Measurements from ENCODE around the gene PTPRK.

Gene PTPRK

DNA sequence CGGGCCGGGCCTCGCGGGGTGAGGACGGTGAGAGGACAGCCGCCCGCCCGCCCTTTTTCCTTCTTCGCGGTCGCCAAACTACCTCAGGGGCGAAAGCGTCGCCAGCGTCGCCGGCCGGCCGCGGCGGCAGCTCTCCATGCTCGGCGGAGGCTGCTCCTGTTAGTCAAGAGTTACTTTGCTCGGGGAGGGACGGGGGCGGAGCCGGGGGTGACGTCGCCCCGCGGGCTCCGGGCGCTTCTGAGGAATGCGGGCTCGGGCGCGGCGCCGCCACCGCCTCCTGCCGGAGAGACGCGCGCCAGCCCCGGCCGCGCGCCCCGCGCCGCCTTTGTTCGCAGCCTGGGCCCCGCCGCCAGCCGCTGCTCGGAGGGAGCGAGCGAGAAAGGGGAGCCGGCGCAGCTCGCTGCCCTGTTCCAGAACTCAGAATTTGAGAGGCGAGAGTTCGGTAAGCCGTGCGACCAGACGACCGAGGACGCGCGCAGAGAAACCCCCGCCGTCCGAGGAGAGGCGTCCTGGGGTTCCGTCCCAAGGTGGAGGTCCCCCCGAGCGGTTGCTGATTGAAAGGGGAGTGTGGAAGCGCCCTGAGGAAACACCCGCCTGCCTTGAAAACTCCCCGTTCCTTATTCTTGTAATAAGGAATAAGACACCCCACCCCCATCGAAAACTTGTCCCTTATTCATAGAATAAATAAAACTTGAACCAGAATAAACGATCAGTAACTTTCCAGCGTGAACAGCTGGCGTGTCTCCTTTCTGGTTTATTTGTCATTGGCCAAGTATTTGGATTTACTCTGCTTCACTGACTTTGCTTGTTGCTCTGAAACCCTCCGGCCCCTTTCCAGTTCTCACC lies at the start of gene PTPRK:
PTPRK (minus strand) TSS at position 164 of the 846 bp plus-strand sequence. CDS start 241 bp downstream, outside the sequence.
- peak; percentile 38 for DNase-seq (ENCODE audit: low spot score)

DNA sequence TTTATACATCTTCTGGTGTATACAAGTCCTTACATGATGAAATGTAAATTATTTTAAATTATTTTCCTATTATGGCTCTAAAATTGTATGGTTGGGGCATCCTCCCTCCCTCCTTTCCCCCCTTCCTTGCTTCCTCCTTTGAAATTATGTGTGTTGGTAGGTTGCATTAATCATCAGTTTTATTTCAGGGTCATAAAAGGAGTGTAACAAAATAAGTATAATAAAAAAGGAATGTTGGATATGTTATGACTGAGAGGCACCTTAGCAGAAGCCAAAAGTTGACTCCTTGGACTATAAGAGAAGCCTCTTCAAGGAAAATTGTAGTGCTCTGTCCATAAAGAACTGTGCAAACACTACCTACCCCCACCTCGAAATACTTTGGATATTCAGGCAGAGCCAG lies 46.6 kb upstream of the PTPRK start:
- DNase-seq (ENCODE audit: low spot score) = no peak

DNA sequence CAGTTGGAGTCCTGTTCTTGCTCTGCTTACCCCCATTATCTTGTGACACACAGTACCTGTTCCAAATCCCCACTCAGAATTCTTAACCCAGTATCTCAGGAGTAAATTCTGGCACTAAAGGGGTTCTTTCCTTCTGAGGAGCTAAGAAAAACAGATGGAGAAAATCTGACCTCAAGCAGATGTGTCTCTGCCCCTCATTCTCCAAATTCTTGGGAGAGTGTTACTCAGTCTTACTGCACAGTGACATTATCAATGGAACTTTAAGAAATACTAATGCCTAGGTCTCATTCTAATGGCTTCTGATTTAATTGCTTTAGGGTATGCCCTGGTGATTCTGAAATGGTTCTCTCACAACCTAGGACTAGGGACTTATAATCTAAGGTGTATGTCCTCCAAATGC lies 40.6 kb upstream of the PTPRK start:
- no peak for DNase-seq (ENCODE audit: low spot score)

DNA sequence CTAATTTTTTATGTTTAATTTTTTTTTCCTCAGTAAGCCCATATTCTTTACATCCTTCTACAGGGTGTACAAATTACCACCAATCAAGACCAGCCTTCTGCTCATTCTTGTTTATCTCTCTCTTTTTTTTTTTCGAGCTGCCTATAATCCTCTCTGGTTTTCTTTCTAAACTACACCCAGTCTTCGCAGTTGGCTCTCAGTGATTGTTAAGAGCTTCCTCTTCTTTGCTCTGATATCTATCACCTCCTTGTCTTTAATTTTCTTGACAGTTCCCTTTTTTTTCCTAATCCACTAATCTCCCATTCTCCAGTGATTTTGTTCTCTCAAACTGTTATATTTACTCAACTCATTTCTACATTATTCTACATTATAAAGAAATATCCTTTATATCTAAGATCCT lies 38.5 kb upstream of the PTPRK start:
- DNase-seq (ENCODE audit: low spot score) = no peak

DNA sequence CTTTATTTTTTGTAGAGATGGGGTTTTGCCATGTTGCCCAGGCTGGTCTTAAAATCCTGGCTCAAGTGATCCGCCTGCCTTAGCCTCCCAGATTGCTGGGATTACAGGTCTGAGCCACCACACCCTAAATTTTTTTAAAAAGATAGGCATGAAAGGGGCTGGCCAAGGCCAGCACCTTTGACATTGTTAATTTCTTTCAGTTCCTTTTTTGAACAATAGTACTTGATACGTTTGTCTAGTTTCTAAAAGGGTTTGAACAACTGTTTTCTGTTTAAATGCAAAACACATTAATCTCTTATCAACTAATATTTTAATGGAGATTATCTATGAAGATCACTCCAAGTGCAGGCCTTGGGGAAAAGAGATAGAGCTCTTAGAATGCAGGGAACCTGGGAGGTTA lies 37.6 kb upstream of the PTPRK start:
- DNase-seq (ENCODE audit: low spot score) = no peak

DNA sequence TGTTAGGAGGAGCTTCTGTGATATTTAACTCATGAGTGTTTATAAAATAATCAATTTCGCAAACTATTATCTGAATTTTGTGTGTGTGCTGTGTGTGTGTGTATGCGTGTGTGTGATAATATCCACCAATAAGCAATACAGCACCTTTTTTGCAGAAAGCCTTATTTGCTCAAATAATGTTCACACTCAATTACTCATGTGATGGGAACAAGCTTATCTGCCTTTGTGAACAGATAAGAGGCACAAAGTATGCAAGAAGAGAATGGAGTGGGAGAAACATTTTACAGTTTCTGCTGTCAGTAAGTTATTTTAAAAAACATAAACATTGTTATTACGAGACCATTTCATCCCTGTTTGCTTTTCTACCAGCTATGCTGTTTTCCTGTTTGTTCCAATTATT lies 36.7 kb upstream of the PTPRK start:
- no peak for DNase-seq (ENCODE audit: low spot score)

DNA sequence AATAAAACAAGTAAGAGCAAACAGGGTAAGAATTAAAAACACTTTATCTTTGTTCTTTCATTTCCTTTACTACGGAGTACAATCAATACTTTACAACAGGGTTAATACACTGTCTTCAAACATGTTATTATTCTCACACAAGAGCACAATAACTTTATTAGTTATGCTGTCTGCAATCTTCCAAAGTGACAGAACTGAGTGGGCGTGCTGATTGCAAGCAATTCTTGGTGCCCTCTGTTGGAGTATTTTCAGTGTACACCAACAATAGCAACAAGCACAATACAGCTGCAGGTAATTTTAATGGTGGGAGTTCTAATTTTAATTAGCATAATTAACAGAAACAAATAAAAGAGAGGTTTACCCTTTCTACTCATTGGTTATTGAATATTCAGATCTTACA lies 33.9 kb upstream of the PTPRK start:
- no peak for DNase-seq (ENCODE audit: low spot score)

DNA sequence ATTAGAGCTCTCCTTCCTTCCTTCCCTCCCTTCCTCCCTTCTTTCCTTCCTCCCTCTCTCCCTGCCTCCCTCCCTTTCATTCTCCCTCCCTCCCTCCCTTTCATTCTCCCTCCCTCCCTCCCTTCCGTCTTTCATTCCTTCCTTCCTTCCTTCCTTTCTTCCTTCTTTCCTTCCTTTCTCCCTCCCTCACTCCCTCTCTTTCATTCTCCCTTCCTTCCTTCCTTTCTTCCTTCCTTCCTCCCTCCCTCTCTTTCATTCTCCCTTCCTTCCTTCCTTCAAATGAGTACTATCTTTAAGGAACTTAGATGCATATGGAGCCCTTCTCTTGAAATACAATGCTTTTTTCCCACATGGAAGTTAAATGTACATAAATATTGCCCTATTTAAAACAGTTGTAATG lies 20.9 kb upstream of the PTPRK start:
- DNase-seq (ENCODE audit: low spot score) = no peak

DNA sequence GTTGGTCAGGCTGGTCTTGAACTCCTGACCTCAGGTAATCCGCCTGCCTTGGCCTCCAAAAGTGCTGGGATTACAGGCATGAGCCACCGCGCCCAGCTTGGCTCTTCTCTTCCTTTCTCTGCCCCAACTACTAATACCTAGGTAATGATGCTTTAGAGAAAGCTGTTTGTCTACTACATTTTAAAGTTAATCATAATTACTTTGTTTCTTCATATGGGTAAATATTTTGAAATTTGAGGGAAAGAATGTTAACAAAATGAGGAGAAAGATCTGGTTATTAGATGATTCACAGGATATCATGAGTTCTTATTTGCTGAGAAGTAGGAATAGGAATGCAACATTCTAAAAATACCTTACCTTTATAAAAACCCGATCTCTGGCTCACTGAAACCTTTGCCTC lies 18.4 kb upstream of the PTPRK start:
- DNase-seq (ENCODE audit: low spot score) = no peak

DNA sequence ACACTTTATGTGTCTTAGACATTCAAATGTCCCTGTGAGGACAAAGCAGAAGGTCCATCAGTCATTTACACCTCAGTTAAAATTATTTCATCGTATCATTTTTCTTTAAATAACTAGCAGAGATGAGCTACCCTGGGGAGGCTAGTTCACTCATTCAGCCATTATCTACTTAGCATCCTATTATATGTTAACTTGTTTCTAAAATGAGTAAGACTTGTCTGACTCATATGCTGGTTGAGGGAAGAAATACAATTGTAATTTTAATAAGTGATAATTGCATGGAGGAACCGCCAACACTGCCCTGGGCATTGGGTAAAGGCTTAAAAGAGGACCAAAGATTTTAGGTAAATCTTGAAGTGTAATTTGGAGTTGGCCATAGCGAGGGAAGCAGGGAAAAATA lies 12.4 kb upstream of the PTPRK start:
- DNase-seq (ENCODE audit: low spot score) = no peak

DNA sequence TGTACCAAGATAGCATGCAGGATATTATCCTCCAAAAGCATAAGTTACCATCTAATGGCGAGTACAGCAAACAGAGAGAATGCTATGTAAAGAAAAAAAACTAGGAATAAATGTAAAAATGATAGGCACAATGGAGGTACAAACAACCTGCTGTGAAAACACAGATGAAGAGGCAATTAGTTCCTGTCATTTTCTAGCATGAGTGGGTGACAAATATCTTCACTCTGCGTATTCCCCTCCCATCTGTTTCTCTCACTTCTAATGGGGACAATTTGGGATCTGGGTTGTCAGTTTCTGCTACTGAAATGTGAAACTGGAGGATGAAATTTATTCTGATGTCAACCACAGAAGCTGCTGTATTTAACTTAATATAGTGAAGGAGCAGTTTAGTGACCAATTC lies 11.7 kb upstream of the PTPRK start:
- no peak for DNase-seq (ENCODE audit: low spot score)

DNA sequence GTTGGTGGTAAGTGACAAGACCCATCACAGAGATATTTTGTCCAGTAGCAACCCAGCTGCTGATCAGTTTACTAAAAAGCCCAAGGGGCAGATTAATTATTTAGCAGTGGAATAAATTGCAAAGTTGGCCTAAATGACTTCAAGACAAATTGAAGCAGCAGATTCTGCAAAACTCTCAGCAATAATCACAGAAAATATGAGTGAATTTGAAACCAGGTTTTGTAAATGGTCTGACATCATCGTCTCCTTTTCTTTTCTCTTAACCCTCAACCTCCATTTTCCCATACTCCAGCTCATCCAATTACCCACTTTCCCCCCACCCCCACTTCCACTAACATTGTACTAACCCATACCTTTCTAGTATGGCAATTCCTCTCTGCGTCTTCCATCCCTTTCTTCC lies 11.3 kb upstream of the PTPRK start:
- DNase-seq (ENCODE audit: low spot score) = no peak

DNA sequence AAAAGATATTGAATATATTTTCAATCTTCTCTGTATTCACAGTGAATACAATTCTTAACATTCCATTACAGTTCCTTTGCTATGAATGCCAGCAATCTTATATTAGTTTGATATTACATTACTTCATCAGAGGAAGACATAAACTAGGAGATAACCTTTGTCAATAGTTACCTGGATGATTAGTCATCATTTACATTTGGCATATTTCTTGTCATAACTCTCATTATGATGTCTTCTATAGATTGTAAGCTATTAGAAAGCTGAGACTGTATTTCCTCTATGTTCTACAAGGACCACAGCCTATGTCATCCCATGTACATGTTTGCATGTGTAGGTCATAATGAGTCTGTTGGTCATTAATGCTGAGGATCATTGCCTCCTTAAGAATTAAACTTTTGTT lies 7.8 kb upstream of the PTPRK start:
- no peak for DNase-seq (ENCODE audit: low spot score)

DNA sequence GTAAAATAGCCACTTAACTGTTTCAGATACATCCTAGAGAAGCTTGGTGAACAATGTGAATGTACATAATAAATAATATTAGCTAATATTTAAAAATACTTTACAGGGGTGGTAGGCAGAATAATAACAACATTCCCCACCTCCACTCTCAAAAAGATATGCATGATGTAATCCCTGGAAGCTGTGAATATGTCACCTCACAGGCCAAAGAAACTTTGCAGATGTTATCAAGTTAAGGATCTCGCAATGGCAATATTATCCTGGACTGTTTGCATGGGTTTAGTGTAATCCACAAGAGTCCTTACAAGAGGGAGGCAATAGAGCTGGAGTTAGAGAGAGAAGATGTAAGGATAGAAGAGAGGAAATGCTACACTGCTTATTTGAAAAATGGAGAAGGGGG lies 7.0 kb upstream of the PTPRK start:
- DNase-seq (ENCODE audit: low spot score) = no peak

DNA sequence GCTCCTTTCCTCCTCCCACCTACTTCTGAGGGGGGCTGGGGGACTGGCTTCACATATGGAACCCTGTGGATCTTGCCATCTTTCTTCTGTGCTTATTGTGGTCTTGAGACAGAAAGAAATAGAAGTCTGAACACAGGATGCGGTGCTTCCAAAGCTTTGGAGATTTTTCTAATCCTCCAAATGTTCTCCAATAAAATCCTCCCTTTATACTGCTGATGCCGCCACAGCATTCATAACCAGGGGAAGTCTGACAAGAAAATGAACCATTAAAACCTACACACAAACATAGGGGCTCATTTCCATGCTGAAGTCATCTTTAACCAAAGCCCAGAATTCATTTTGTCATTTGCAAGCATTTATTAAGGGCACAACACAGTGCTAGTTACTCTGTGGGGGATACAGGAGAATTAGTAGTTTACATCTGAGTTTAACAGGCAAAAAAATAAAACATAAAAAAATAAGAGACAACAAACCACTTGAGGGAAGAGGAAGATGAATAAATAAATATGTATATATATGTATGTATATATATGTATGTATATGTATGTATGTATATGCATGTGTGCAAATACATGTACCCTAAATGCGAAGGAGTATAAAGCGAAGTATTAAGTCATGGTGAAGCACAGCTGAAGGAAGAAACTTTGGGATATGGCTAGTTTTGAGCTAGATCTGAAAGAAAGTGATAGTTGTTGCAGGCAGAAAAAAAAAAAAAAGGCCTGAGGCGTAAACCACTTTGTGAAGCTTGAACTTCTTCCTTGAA lies 5.9 kb upstream of the PTPRK start:
- no peak for DNase-seq (ENCODE audit: low spot score)

DNA sequence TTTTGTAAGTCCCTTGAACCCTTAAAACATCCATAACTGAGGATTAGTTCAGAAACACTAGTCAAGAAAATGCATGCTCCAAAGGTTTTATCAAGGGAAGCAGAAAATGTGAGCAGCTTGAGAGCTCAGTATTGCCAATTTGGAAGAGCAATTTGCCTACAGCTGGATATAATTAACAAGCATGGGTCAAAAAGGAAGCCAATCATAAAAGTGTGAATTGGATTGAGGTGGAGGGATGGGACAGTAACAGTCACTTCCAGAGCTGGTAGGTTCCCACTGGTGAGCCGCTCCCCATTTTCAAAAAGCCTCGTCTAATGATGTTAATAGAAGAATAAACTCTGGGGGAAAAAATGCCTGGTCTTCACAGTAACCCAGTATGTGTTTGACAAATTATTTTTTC lies 5.0 kb upstream of the PTPRK start:
- no peak for DNase-seq (ENCODE audit: low spot score)

DNA sequence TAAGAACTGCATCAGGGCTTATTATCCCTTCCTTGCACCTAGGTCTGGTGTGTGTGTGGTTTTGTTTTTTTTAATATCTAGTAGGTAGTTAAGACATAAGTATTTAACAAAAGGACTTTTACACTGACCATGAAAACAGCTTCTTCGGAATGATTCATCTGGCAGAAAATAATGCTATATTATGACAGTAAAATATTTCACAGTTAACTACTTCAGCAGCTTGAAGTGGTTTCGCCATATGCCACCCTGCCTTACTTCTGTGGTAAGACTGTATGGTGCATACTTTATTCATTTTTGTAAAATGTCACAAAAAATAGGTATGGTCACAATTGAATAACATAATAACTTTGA lies 858 bp upstream of the PTPRK start:
- no peak for DNase-seq (ENCODE audit: low spot score)

DNA sequence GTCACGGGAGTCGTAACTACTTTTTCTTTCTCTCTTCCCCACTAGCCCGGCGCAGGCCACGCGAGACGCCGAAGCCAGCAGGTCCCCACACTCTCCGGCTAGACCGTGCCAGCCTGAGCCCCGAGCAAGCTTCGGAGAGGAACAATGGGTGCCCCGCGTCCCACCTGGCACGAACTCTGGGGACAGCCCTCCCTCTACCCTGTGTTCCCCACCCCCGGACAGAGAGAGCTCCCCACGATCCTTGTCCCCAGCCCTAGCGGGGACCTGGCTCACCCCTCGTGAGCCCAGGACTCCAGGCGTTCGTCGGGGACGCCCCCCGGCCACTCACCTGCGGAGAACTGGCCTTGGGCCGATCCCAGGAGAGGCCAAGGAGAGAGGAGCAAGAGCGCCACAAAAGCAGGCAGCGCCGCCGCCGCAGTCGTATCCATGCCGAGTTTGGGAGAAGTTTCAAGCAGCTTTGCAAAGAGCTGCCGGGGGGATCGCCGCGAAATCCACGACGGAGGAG lies 416 bp downstream of the PTPRK start:
- DNase-seq (ENCODE audit: low spot score) = no peak

DNA sequence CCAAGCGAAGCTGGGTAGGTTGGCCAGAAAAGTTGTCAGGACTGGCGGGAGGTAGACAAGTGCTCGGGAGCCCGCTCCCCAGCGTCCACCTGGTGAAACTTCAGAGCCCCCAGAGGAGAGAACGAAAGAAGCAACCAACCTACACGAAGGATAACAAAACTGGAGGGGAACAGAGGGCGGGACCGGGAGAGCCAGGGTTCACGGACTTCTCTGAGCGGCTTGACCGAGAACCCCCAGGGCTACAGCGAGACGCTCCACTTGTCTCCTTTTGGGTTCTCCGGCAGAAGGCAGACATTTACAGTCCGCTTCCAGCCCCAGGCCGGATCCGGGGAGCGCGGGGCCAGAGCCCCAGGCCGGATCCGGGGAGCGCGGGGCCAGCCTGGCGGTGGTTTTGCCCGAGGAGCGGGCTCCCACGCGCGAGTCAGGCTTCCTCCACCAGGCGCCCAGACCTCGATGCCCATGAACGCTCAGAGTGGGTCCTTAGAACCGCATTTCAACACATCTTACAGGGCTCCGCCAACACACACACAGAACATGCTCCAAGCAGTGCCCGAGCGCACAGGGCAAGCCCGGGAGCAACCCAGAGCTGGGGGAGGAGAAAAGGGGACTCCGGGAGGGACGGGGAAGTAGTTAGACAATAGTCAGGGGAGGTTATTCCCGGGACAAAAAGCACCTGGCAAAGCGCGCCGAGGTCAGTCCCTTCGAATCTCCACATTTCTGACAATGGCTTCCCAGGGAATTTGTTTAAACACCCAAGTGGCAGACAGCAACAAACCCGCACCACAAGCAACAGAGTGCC lies 1.1 kb downstream of the PTPRK start:
- DNase-seq (ENCODE audit: low spot score) = no peak

DNA sequence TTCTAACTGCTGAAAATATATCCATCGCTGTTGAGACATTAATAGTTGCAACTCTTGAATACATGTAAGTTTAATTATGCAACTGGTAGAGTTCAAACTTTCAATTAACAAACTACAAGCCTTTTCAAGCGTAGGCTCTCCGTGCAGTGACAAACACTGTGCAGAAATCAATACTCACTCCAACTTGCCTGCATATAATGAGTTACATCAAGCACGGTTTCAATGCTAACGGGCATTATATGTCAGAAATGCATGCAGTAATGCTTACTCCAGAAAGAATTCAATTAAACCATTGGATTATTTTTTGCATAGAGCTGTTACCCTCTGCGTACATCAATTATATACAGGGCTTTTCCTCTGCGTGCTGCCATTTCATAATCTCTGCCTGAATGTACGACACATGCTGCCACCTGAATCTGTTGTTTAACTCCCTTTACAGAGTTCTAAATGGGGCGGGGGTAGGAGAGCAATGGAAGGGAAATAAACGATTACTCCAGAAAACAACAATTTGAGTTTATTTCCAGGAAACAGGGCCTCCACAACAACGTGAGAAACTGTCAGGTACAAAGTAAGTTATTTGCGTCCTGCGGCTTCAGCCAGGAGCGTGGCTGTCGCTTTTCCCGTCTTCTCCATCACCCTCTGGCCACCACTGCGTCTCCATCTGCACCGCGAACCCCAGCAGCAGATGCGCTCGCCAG lies 1.8 kb downstream of the PTPRK start:
- DNase-seq (ENCODE audit: low spot score) = no peak

DNA sequence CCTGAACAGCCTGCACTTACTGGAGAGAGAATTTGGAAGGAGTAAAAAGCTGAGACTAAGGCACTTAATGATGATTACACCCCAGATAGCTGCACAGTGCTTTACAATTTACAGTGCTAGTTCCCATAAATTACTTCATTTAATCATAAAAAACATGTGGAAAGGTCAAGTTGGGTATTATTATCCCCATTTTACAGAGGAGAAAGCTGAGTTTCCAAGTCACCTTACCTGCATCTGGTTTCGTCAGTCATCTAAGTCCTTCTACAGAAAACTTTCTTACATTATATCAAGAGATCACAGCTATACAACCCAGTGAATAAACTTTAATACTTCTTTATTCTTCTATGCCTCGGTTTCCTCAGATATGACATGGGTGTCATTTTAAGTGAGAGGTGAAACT lies 3.3 kb downstream of the PTPRK start:
- no peak for DNase-seq (ENCODE audit: low spot score)

DNA sequence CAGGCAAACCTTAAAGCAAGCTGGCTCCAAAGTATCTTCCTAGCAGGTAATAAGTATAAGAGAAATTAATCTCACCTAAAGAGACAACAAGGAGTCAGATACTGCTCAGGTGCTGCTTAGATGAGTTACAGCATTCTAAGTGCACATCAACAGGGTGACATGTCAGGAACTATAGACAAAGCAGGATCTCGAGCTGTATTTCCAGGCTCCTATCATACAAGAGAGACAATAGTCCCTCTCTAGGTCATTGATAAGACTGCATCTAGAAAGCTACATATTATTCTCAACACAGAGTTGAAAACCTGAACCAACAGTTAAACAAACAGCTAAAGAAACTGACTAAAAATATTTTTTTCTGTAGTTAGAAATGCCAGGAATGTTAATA lies 3.9 kb downstream of the PTPRK start:
- no peak for DNase-seq (ENCODE audit: low spot score)

Data from cerebellar cortex (tissue), 1 donor.